Right lobe of liver (tissue), 6 donors: Measurements from ENCODE around the gene SLC35B3. TPM values are rescaled to one million over a fixed set of nuclear protein-coding genes. Genes with fewer than 3 reads are reported as not detected.

Source experiments
- ATAC-seq, 4 donors: fragments of 200-7000 bp; cut with Tn5 transposase; one replicate each; pipeline ENCODE4 v1.9.1; 2020; ENCODE audit warnings: mild to moderate bottlenecking in 4 of 4, moderate library complexity in 4 of 4
- DNase-seq, 3 donors: peaks; one replicate each; pipeline ENCODE4 v3.0.0-alpha.2; 2020
- H3K27ac ChIP-seq, 3 donors: fragments of 200-600 bp; one replicate each; pipeline ENCODE4 v1.8.0; 2022
- H3K27me3 ChIP-seq, 2 donors: fragments of 200-600 bp; one replicate each; pipeline ENCODE4 v1.8.0; 2022
- H3K36me3 ChIP-seq, 4 donors: fragments of 200-600 bp; sonication (generic) in 1 of 4; one replicate each; pipeline versions ENCODE4 v1.5.1 to v1.8.0; 2017 to 2022; ENCODE audit warnings: control low read depth in 1 of 4
- H3K4me1 ChIP-seq, 4 donors: fragments of 200-600 bp; sonication (generic) in 1 of 4; one replicate each; pipeline versions ENCODE4 v1.5.1 to v1.8.0; 2017 to 2022; ENCODE audit warnings: control low read depth in 1 of 4
- H3K4me3 ChIP-seq, 3 donors: fragments of 200-600 bp; one replicate each; pipeline ENCODE4 v1.8.0; 2022
- H3K9me3 ChIP-seq, 4 donors: fragments of 200-600 bp; sonication (generic) in 1 of 4; one replicate each; pipeline versions ENCODE4 v1.5.1 to v1.8.0; 2017 to 2022; ENCODE audit warnings: control low read depth in 1 of 4
- POLR2A ChIP-seq: fragments of 450-650 bp; IDR thresholded peaks from one replicate; pipeline ENCODE4 v1.6.1; 2017; ENCODE audit warnings: antibody characterized with exemption, mild to moderate bottlenecking
- WGBS: methylation state at CpG from one replicate; pipeline ENCODE4 v1.1.6; 2018; ENCODE audit warnings: low coverage, low lambda C conversion rate; ENCODE audit not compliant: insufficient coverage; ENCODE audit errors: missing lambda C conversion rate; 5-methylcytosine and 5-hydroxymethylcytosine counted together
- intact Hi-C, 2 donors: fragments of 100-400 bp; cut with DNase I; formaldehyde crosslinking; loops; one replicate each; pipeline versions ENCODE4 v1.11.2 to v1.14.1; 2022
- long read RNA-seq: library from polyadenylated mRNA; unstranded; transcript quantifications from one replicate; pipeline ENCODE4 v2.0.0, GENCODE V29; 2019
- total RNA-seq, 6 experiments: library from RNA; depleted of rRNA in 2 of 6; stranded (reverse); fragments of >200 nt in 2 of 6; fragmentation: NEBNext Ultra II Directional in 3 of 6; extraction: Animal tissue kit (Norgen Biotek cat#: 25700) in 3 of 6; gene quantifications; one replicate each; pipeline versions ENCODE4 v1.1.0 to v1.2.4, GENCODE V29; 2016 to 2023
- TF ChIP-seq, protein P1 (sequence below), 4 donors: fragments of 200-600 bp in 3 of 4; fragments of 450-650 bp in 1 of 4; IDR thresholded peaks; one replicate each; pipeline versions ENCODE4 v1.5.1 to v1.8.0; 2016 to 2022; ENCODE audit warnings: antibody characterized with exemption in 4 of 4, mild to moderate bottlenecking in 2 of 4
- donor health status: DM: no; HTN: yes; CAD: no.
- donor health status: DM: no; HTN: no; CAD: no.
- donor health status: DM: no; HTN: no; CAD: no.
- donor health status: DM: no; HTN: yes; CAD: no.
- donor health status: DM: no; HTN: yes; CAD: no.

The SLC35B3 gene
- 10 to 100 TPM in 5 of 6 experiments, 1 to 10 TPM in 1; 9.8 to 13.9 (median 12.9) TPM for total RNA-seq
- long read RNA-seq, partial matches to known transcripts, result 0 of 1 reads
- long read RNA-seq, other reads (novel, unspliced or antisense), result 0 of 1 reads

DNA sequence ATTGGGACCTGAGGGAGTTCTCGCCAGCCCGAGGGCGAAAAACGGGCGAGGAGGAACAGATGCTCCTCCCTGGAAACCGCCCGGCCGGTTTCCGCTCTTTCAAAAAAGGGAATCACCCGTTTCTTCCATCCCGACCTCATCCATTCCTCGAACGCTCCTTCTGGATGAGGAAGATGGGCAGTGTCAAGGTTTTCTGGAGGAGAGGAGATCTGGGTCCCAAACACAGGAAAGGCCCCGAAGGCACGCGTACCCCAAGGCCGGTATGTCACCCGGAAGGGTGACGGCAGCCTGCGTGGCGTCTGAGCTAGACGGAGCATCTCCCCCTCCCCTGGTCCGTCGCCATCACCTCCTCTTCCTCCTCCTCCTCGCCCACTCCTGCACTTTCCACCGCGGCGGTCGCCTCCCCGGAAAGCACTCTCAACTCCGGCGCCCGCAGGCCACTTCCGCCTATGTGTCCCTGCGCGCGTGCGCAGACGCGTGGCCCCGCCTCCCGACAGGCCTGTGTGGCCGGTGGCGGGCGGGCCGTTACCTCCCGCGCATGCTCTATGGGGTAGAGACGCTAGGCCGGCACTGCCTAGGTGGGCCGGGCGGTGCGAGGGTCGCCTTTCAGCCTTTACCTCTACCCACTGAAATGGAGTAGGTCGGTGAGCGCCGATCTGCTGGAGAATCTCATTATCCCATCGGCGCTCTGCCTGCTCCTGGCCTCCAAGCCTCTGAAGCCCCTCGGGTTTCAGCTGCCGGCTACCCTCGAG lies at the start of gene SLC35B3:
TSS of gene SLC35B3 (minus strand) at position 453 of the 752 bp plus-strand sequence.
- ATAC-seq (peak; percentile 99 to 100 (median 100)), DNase-seq (peak; percentile 96 to 97 (median 97))
- Histone ChIP-seq H3K36me3 (no peaks in the 10 kb centered on the region), H3K4me3 (peak within 1 kb of the TSS; percentile 70 to 91 (median 81)), H3K27me3 (no peaks in the 10 kb centered on the region), H3K4me1 (peaks cover 0 to 18% (median 0%) of the 10 kb centered on the region in 4 donors), H3K27ac (peak within 1 kb of the TSS; percentile 38 to 74 (median 56)), H3K9me3 (no peaks in the 10 kb centered on the region)
- intact Hi-C loops, result no loop called here
- WGBS, result under 1% methylated on average over 13 of the region's 62 CpGs
- TF ChIP-seq, protein P1, sequence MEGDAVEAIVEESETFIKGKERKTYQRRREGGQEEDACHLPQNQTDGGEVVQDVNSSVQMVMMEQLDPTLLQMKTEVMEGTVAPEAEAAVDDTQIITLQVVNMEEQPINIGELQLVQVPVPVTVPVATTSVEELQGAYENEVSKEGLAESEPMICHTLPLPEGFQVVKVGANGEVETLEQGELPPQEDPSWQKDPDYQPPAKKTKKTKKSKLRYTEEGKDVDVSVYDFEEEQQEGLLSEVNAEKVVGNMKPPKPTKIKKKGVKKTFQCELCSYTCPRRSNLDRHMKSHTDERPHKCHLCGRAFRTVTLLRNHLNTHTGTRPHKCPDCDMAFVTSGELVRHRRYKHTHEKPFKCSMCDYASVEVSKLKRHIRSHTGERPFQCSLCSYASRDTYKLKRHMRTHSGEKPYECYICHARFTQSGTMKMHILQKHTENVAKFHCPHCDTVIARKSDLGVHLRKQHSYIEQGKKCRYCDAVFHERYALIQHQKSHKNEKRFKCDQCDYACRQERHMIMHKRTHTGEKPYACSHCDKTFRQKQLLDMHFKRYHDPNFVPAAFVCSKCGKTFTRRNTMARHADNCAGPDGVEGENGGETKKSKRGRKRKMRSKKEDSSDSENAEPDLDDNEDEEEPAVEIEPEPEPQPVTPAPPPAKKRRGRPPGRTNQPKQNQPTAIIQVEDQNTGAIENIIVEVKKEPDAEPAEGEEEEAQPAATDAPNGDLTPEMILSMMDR (IDR thresholded peaks at IDR 0.05), result peak in 1 of 4 donors; percentile 2
- peak; percentile 92 for TF ChIP-seq POLR2A

DNA sequence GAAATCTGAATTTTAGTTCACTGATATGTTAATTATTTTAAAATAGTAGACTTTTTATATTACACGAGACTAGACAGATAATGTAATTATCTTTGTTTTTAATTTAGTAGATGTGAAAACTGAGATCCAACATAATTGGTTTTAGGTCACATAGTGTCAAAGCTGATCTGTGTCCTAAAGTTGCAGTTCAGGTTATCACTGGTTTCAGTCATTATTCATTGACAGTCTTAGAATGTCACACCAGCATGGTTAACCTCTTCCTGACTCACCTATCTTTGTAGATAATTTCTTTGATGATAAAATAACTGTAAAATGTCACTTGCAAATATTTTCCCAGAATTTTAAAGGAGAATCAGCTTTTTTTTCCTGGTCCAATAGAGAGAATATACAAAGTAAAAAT lies 48.3 kb upstream of the SLC35B3 start:
- Histone ChIP-seq H3K4me3 (no peak overlapping the region), H3K27me3 (no peaks in the 10 kb centered on the region), H3K27ac (no peak overlapping the region), H3K9me3 (no peaks in the 10 kb centered on the region), H3K4me1 (no peaks in the 10 kb centered on the region), H3K36me3 (no peaks in the 10 kb centered on the region)
- WGBS, result 63% methylated on average over 1 of the region's 1 CpG
- ATAC-seq (no peak), DNase-seq (no peak)
- TF ChIP-seq, protein P1 (IDR thresholded peaks at IDR 0.05), result no peak
- TF ChIP-seq POLR2A, result no peak
- intact Hi-C loops, result no loop called here

DNA sequence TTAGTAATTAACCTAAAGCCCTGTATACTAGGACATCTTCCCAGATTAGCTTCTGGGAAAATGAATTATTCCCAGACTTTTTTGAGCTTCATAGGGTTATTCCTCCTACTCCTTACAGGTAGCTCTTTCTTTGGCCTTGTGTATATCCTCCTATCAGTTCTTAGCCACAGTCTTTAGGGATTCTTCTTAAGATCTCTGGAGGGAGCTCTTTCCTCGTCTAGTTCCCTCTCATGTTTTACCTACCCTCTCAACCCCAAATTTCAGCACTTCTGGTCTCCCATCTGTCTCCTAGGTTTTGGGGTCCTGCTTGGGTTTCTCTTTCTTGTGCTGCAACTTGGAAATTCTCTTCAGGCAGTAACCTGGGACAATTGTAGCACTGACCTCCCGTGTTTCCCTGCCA lies 46.4 kb upstream of the SLC35B3 start:
- H3K4me3 ChIP-seq, result no peak overlapping the region
- H3K27me3 ChIP-seq, result no peaks in the 10 kb centered on the region
- intact Hi-C loops, result no loop called here
- no peak overlapping the region for H3K27ac ChIP-seq
- H3K9me3 ChIP-seq, result no peaks in the 10 kb centered on the region
- no peaks in the 10 kb centered on the region for H3K36me3 ChIP-seq
- no peaks in the 10 kb centered on the region for H3K4me1 ChIP-seq
- DNase-seq, result no peak
- peak in 2 of 4 donors; percentile 38 to 57 for ATAC-seq
- TF ChIP-seq, protein P1 (IDR thresholded peaks at IDR 0.05), result peak in 1 of 4 donors; percentile 31
- TF ChIP-seq POLR2A, result no peak
- WGBS, result 53% methylated on average over 2 of the region's 2 CpGs

DNA sequence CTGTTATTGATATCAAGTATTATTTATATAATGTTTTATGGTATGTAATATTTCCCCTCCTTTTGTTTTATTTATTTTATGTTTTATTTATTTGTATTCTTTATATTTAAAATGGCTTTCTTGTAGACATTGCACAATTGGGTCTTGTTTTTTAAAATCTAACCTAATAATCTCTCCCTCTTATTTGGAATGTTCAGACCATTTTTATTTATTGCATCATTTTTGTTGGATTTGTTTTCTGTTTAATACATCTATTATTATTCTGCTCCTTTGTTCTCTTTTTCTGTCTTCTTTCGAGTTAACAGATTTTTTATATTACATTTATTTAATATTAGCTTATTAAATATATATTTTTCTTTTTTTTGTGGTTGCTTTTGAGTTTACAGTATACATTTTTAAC lies 43.1 kb upstream of the SLC35B3 start:
- Histone ChIP-seq H3K27ac (no peak overlapping the region), H3K36me3 (no peaks in the 10 kb centered on the region), H3K27me3 (no peaks in the 10 kb centered on the region), H3K9me3 (no peaks in the 10 kb centered on the region), H3K4me3 (no peak overlapping the region), H3K4me1 (no peaks in the 10 kb centered on the region)
- 86% methylated on average over 1 of the region's 1 CpG for WGBS
- intact Hi-C loops, result no loop called here
- ATAC-seq (no peak), DNase-seq (no peak)
- no peak for TF ChIP-seq POLR2A
- TF ChIP-seq, protein P1 (IDR thresholded peaks at IDR 0.05), result no peak
